Stimulated activated CD4-positive, alpha-beta T cell treated with anti-CD3 and anti-CD28 coated beads, Interleukin-1b, Interleukin-23, amount 100 ng/mL, for 48 hours (primary cell): Measurements from ENCODE around the gene RNF151.
"Not testable (repeated sequence)": the region's sequence is repeated elsewhere in the genome, so short reads cannot be mapped to it uniquely, and the experiment has no call there.

Experiments
- DNase-seq: peaks from one replicate; pipeline ENCODE4 v3.0.0-alpha.2; 2020

Gene RNF151

DNA sequence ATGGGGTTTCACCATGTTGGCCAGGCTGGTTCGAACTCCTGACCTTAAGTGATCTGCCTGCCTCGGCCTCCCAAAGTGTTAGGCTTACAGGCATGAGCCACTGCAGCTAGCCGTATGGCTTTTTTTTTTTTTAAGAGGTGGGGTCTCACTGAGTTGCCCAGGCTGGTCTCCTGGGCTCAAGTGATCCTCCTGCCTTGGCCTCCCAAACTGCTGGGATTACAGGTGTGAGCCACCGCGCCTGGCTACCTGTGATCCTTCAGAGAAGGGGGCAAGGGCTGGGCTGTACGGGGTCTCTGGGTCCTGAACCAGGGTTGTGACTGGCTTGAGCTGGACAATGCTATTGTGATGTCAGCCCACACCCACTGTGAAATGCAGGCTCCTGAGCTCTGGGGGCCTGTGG, at the start of gene RNF151:
RNF151 (plus strand) TSS at position 397 of the 400 bp plus-strand sequence. CDS start 26 bp downstream, outside the sequence.
- no peak for DNase-seq

DNA sequence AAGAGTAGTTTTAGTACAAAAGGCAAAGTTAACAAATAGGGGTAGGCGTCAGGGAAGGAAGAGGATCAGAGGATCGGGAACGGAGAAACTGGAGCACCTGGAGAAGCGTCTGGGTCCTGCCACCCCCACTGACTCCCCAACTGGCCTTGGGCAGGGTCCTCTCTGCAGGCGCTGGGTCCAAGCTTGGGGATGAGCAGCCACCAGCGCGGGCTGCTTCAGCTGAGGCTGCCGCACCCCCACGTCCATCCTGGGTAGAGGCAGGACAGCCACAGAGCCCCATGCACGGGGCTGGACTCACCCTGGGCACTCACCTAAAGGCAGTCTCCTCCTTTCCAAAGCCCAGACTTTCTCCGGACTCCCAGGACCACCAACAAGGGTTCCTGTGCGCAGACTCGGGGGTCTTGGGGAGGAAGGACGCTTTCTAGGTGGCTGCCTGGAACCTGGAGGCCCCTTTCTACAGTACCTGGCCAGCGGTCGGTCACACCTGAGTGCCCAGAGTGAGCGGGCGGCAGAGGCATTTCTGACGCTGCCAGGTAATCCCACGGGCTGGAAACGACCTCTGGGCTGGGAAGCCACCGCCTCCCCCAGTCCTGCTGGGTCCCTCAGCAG, 49.5 kb upstream of the RNF151 start:
- no peak for DNase-seq

DNA sequence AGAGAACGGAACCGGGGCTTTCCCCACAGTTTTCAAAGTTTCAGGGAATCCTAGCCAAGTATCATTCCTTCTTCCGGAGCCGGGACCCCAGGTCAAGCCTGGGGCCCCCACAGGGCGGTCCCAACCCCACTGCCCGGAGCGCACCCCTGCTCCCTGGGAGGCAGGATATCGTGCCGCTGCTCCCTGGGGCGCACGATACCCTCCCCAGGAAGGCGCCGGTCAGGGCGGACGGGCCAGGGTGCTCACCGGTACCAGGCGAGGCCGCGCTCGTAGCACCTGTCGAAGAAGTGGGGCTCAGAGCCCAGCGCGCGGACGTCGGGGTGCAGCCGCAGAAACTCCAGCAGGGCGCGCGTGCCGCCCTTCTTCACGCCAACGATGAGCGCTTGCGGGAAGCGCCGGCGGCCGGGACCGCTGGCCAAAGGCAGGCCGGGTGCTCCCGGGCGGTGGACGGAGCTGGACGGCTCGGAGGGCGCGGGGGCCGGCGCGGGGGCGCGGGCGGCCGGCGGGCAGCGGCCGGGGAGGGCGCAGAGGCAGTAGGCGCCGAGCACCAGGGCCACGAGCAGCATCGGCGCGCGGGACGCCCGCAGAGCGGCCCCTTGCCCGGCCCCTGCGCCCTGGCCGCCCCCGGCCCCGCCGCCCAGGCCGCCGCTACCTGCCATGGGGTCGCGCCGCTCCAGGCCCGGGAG, 48.8 kb upstream of the RNF151 start:
- DNase-seq = no peak

DNA sequence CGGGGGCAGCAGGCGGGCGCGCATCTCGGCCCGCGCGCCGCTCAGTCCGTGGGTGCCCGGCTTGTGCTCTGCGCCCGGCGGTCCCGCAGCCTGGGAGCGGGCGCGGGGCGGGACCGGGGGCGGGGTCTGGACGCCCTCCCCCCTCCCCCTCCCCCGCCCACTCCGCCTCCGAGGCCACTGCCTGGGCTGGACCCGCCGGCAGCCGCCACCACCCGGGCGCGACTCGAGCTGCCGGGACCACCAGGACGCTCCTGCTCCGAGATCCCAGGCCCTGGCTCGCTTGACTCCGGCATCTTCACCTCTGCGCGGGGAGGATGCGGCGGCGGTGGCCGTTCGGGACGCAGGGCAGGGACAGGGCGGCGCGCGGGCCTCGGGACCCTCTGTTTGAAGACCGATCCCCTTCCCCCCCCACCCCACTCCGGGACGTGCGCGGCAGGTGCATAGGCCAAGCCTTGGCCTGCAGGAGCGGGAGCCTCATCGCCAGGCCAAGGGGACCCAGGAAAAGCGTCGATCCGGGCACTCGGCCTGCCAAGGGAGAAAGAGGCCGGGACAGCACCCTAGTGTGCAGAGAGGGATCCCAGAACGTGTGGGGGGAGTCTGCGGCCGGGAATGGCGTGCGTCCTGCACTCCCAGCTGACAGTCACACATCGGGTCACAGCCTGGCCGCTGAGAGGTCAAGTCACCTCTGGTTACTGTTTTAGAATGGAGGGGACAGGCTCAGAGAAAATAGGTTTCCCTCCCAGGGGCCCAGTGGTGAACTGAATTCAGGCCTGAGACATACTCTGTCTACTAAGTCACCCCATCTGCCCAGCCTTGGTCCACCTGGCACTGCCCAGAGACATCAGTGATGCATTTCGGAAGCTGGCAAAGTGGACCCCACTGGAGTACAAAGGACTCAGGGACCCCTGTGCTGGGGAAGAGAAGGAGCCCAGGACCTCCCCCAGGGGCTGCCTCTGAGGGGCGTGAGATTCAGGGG, 48.0 kb upstream of the RNF151 start, which contains the start of gene HS3ST6:
HS3ST6 (minus strand) TSS at position 65 of the 976 bp plus-strand sequence. CDS start 92 bp downstream, outside the sequence.
- DNase-seq = no peak

- no peak for DNase-seq
Observed at GRCh38 chr16:1919327-1919998, 47.2 kb upstream of the RNF151 start.

DNA sequence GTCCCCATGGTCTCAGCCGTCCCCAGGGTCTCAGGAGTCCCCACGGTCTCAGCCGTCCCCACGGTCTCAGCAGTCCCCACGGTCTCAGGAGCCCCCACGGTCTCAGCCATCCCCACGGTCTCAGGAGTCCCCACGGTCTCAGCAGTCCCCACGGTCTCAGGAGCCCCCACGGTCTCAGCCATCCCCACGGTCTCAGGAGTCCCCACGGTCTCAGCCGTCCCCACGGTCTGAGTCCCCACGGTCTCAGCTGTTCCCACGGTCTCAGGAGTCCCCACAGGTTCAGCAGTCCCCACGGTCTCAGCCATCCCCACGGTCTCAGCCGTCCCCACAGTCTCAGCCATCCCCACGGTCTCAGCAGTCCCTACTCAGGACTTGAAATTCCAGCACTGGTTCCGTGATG, 46.5 kb upstream of the RNF151 start:
- not testable (repeated sequence) for DNase-seq

DNA sequence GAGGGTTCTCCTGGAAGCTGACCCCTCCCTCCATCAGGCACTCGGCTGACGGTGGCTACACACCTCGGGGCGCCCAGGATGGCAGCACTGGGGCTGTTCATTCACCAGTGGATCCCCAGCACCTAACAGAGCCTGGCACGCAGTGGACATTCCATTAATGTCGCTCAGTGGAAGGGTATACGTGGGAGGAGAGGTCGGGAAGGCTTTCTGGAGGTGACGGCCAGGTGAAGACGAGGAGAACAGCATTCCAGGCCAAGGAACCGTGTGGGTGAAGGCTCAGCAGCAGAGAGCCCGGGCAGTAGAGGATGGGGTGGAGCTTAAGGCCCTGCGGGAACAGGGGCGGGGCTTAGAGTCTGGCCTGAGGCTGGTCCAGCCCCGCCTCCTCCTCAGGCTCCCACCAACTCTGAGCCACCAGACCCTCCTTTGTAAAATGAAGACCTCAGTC, 45.9 kb upstream of the RNF151 start:
- DNase-seq = no peak

- no peak for DNase-seq
Observed at GRCh38 chr16:1922357-1922756, 44.3 kb upstream of the RNF151 start.

- DNase-seq = no peak
Observed at GRCh38 chr16:1923299-1924034, 43.2 kb upstream of the RNF151 start.

- DNase-seq = no peak
Observed at GRCh38 chr16:1924095-1924494, 42.6 kb upstream of the RNF151 start.

DNA sequence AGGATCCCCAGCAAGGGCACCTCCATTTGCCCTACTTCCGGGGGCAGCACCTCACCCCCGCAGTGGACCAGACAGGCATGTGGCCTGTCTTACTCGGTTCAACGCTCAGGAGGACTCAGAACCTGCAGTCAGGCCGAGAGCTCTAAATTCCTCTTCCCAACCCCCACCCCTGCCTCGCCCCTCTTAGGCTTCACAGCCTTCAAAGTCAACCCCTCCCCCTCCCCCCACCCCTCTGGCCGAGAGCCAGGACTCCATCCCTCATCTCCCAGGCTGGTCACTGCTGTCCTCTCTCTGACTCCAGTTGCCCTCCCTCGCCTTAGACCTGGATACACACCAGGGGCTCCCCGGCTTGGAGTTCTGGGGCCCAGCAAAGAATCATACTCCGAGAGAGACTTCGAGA, 40.4 kb upstream of the RNF151 start:
- no peak for DNase-seq

DNA sequence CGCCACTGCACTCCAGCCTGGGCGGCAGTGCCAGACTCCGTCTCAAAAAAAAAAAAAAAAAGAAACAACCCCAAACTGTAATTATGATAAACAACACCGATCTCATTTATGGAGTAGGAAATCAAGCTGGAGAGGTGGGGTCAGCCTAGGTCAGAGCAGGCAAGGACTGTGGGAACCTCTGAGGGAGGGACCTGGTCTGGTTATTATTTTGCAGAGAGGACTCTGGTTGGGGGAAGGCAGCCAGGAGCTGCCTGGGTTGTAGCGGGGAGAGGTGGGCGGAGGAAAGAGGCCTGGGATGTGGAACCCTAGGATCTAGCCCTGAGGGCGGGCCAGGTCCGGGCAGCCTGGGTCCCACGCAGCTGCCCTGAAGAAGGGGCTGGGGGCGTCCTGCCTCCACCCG, 37.6 kb upstream of the RNF151 start:
- DNase-seq = peak; percentile 19

GRCh38 chr16:1929578-1930337, 36.9 kb upstream of the RNF151 start:
- DNase-seq = peak; percentile 92

- no peak for DNase-seq
Observed at GRCh38 chr16:1930338-1930720, 36.3 kb upstream of the RNF151 start.

DNA sequence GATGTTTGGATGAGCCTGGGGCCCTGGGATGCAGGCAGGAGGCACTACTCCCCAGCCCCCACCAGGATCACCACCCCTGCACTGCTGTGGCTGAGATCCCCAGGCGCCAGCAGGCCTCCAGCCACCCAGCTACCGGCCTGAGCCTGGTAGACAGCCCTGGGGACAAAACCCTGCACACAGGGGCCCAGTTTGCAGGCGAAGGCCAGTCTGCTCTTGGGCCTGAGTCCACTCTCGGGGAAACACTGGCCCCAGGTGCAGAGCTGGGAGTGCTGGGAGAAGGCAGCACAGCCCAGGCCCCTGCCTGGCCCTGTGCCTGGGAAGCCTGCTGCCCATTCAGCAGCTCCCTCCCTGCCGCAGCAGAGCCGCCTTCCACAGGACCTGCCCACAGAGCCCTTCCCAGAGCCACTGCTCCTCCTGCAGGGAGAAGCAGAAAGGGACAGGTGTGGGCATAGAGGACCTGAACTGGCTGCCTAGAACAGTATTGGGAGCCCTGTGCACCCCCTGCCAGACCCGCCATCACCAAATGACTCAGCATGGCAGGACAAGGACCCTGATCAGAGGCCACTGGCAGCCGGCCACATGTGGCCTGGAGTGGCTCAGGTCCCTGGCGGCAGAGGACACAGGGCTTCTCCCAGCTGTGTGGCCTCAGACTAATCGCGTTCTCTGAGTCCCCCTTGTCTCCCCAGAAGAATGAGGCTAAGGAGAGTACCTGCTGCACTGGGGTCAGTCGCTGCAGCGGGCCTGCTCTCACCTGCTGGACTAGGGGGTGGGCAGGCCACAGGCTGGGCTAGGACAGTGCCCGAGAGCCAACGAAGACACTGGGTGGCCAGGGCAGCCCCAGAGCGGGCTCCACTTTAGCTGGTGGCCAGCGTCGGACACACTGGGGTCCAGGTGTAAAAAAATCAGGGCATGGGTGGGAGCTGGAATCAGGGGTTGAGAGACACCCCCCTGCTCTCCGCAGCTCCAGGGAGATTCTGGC, 34.3 kb upstream of the RNF151 start:
- DNase-seq = no peak

DNA sequence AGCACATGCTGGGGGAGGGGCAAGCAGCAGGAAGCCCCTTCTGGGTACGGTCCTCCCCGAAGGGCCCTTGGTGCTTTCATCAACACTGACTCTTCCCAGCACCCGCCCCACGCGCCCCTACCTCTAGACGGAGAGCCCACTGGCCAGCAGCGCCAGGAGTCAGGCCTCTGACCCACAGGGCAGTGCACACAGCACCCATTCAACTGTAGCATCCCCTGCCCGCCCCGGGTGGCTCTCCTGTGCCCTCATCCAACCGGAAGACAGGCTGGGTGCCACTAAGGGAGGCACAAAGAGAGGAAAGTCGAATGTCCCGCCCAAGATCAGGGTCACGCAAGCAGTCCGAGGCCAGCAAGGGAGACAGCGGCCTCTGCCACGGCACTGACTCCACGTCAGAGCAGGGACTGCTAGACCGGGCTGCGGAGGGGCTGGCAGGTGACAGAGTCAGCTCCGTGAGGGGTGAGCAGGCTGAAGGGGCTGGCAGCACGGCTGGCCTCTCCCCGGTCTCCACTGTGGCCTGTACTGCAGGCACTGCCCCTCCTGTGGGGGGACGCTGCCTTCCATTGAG, 33.5 kb upstream of the RNF151 start:
- DNase-seq = no peak

DNA sequence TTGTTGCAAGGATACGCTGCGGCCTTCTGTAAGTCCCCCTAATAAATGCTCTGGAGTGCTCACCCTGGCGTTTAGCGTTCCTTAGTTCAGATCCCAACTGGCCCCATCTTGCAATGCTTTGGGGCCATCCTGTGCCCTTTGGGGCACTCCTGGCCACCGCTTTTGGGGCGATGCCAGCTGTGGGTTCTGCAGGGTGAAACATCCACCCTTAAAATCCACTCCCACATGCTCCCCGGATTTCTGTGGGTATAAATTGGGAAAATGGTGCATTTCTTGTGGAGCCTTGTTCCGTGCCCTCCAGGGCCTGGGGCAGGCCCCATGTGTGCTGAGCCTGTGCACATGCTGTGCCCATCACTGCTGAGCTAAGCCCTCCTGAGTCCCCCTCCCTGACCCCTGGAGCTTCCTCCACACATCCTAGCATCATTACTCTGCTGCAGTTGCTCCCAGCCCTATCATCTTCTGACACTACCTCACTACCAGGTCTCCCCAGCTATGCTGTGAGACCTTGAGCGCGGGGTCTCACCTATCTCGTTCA, 29.6 kb upstream of the RNF151 start:
- DNase-seq = no peak

- no peak for DNase-seq
Observed at GRCh38 chr16:1938316-1938715, 28.3 kb upstream of the RNF151 start.

DNA sequence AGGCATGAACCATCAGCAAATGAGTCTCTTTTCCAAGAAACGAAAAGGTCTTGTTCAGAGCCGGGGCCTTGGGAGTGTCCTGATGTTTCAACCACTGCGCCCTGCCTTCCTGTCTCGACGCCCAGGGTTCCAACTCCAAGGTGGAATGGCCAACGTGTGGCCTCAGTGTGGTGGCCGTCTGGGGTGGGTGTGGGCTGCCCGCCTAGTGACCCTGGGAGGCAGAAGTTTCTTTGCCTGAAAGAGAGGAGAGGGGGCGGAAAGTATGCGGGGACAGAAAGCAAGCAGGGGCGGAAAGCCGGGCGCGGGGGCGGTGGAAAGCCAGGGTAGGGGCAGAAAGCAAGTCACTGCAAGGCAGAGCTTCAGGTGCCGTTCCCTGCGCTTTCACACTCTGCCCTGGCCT, 27.7 kb upstream of the RNF151 start:
- DNase-seq = no peak
